Measurements from ENCODE around the gene SEBOX. TPM values are rescaled to one million over a fixed set of nuclear protein-coding genes. Genes with fewer than 3 reads are reported as not detected.

SEBOX gene
- total RNA-seq, 1 donor from 2014 or later = not detected

DNA sequence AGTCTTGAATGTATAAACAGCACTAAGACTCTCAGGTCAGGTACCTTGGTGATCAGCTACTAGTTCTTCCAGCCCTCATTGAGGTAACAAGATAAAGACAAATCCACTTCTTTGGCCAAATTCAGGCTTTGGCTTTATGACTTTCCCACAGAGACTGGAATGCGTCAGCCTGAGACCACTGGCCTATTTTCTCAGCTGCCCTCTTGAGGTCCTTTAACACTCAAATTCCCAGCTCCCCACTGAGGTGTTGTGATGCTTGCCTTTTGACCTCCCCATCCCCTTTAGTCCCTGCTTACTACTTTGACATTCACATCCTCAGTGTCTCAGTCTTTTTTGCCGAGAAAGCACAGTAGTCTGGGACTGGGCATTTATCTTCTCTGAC lies 18.8 kb downstream of the SEBOX start:
- Mint-ChIP-seq H3K4me1 (ENCODE audit: unreplicated experiment) (no peaks in the 10 kb centered on the region), H3K9me3 (no peaks in the 10 kb centered on the region), H3K27me3 (no peaks in the 10 kb centered on the region), H3K36me3 (peaks cover 6% of the 10 kb centered on the region), H3K4me3 (no peak overlapping the region), H3K27ac (peak overlapping the region; percentile 21)
- DNase-seq (ENCODE audit: extremely low spot score, unreplicated experiment) = no peak
- no peak for TF ChIP-seq CTCF (conservative IDR thresholded peaks at IDR 0.05)

GRCh38 chr17:28345419-28346198 lies 19.4 kb downstream of the SEBOX start:
- TF ChIP-seq CTCF (conservative IDR thresholded peaks at IDR 0.05) = no peak
- Mint-ChIP-seq H3K27me3 (no peaks in the 10 kb centered on the region), H3K27ac (peak overlapping the region; percentile 21), H3K9me3 (no peaks in the 10 kb centered on the region), H3K36me3 (peaks cover 6% of the 10 kb centered on the region), H3K4me3 (no peak overlapping the region), H3K4me1 (ENCODE audit: unreplicated experiment) (no peaks in the 10 kb centered on the region)
- no peak for DNase-seq (ENCODE audit: extremely low spot score, unreplicated experiment)

DNA sequence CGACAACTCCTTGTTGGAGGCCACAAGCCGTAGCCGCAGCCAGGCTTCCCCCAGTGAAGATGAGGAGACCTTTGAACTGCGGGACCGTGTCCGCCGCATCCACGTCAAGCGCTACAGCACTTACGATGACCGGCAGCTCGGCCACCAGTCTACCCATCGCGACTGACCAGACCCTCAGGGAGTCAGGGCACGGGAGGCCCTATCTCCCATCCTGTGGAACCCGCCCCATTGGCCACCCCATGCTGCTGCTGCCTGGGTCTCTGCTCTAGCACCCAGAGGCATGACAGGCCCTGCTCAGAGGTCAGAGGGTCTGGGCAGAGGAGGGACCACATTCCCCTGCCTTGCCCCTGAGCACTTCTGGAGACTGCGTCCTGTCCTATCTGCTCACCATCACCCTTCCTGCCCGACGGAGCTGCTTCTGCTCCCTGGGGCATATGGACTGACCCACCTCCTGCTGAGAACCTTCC lies 20.5 kb downstream of the SEBOX start:
- H3K4me1 Mint-ChIP-seq (ENCODE audit: unreplicated experiment) = no peaks in the 10 kb centered on the region
- no peak for TF ChIP-seq CTCF (conservative IDR thresholded peaks at IDR 0.05)
- no peak overlapping the region for H3K27ac Mint-ChIP-seq
- DNase-seq (ENCODE audit: extremely low spot score, unreplicated experiment) = no peak
- H3K27me3 Mint-ChIP-seq = no peaks in the 10 kb centered on the region
- H3K36me3 Mint-ChIP-seq = no peaks in the 10 kb centered on the region
- H3K9me3 Mint-ChIP-seq = no peaks in the 10 kb centered on the region
- no peak overlapping the region for H3K4me3 Mint-ChIP-seq

DNA sequence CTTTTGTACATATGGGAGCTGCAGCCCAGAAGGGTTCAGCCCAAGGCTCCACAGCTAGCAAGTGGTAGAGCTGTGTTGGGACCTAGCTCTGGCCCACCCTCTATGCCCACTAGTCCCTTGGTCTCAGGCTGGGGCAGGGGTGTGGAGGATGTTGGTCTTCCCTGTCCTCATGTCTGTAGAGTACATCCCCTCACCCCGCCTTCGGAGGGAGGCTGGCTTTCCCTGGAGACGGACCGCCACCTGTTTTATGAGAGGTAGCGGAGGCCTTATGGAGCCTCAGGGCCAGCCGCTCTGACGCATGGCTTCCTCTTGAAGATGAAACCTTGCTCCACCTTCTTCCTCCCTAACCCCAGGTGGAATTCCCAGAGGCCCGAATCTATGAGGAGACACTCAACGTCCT lies 21.0 kb downstream of the SEBOX start:
- peak overlapping the region; percentile 79 for H3K27ac Mint-ChIP-seq
- H3K4me3 Mint-ChIP-seq = no peak overlapping the region
- H3K36me3 Mint-ChIP-seq = no peaks in the 10 kb centered on the region
- no peak for TF ChIP-seq CTCF (conservative IDR thresholded peaks at IDR 0.05)
- no peaks in the 10 kb centered on the region for H3K27me3 Mint-ChIP-seq
- no peak for DNase-seq (ENCODE audit: extremely low spot score, unreplicated experiment)
- H3K9me3 Mint-ChIP-seq = no peaks in the 10 kb centered on the region
- no peaks in the 10 kb centered on the region for H3K4me1 Mint-ChIP-seq (ENCODE audit: unreplicated experiment)

- Mint-ChIP-seq H3K4me3 (no peak overlapping the region), H3K9me3 (no peaks in the 10 kb centered on the region), H3K36me3 (no peaks in the 10 kb centered on the region), H3K27ac (peak overlapping the region; percentile 79), H3K4me1 (ENCODE audit: unreplicated experiment) (no peaks in the 10 kb centered on the region), H3K27me3 (no peaks in the 10 kb centered on the region)
- DNase-seq (ENCODE audit: extremely low spot score, unreplicated experiment) = no peak
- no peak for TF ChIP-seq CTCF (conservative IDR thresholded peaks at IDR 0.05)
Measured at GRCh38 chr17:28343491-28343932, 21.5 kb downstream of the SEBOX start.

All from type B pancreatic cell (in vitro differentiated cells).